Kidney epithelial cell (primary cell): Measurements from ENCODE around the gene ZNF774. TPM values are rescaled to one million over a fixed set of nuclear protein-coding genes. Genes with fewer than 3 reads are reported as not detected.

Experiments
- DNase-seq: peaks from one replicate; pipeline ENCODE4 v3.0.0-alpha.2; 2010; ENCODE audit warnings: low read depth
- H3K27me3 ChIP-seq: 2 replicates; pipeline ENCODE4 v1.6.0; 2011; ENCODE audit warnings: low read length; ENCODE audit not compliant: control insufficient read depth, insufficient read depth
- H3K36me3 ChIP-seq: 2 replicates; pipeline ENCODE4 v1.5.1; 2011; ENCODE audit warnings: low read length; ENCODE audit not compliant: control insufficient read depth, insufficient read depth
- H3K4me3 ChIP-seq: 2 replicates; pipeline ENCODE4 v1.5.1; 2011; ENCODE audit warnings: low read depth, mild to moderate bottlenecking, control low read depth, low read length
- CTCF ChIP-seq: IDR thresholded peaks from 2 replicates; pipeline ENCODE4 v1.5.1; 2011; ENCODE audit warnings: mild to moderate bottlenecking, moderate library complexity, low read length, control low read depth, inconsistent platforms; ENCODE audit not compliant: insufficient read depth, poor library complexity, severe bottlenecking
- total RNA-seq: library from RNA; depleted of rRNA; stranded (reverse); fragments of >200 nt; gene quantifications from 2 replicates; pipeline ENCODE4 v1.2.3, GENCODE V29; 2015

Gene ZNF774
- total RNA-seq, 1 donor from 2014 or later = 2.0 TPM

- no peak for TF ChIP-seq CTCF
- no peaks in the 10 kb centered on the region for H3K27me3 ChIP-seq
- no peaks in the 10 kb centered on the region for H3K36me3 ChIP-seq
- H3K4me3 ChIP-seq = no peak overlapping the region
- DNase-seq = no peak
These were observed 23.0 kb downstream of the ZNF774 start for GRCh38 chr15:90375071-90375470.

GRCh38 chr15:90376789-90377188, 24.7 kb downstream of the ZNF774 start:
- Histone ChIP-seq H3K4me3 (no peak overlapping the region), H3K27me3 (no peaks in the 10 kb centered on the region), H3K36me3 (no peaks in the 10 kb centered on the region)
- no peak for TF ChIP-seq CTCF
- DNase-seq = no peak

- no peaks in the 10 kb centered on the region for H3K27me3 ChIP-seq
- no peak overlapping the region for H3K4me3 ChIP-seq
- DNase-seq = no peak
- no peaks in the 10 kb centered on the region for H3K36me3 ChIP-seq
- no peak for TF ChIP-seq CTCF
These were observed 27.2 kb downstream of the ZNF774 start for GRCh38 chr15:90379263-90379662.

- no peaks in the 10 kb centered on the region for H3K27me3 ChIP-seq
These were observed 29.4 kb downstream of the ZNF774 start for GRCh38 chr15:90381515-90381914.

GRCh38 chr15:90382320-90382719, 30.2 kb downstream of the ZNF774 start:
- Histone ChIP-seq H3K4me3 (no peak overlapping the region), H3K36me3 (no peaks in the 10 kb centered on the region), H3K27me3 (no peaks in the 10 kb centered on the region)
- no peak for DNase-seq
- no peak for TF ChIP-seq CTCF

More at GRCh38 chr15:90381515-90381914, 29.4 kb downstream of the ZNF774 start:
- no peak overlapping the region for H3K4me3 ChIP-seq
- no peak for TF ChIP-seq CTCF
- H3K36me3 ChIP-seq = no peaks in the 10 kb centered on the region
- no peak for DNase-seq

GRCh38 chr15:90386221-90386620, 34.1 kb downstream of the ZNF774 start:
- no peak for DNase-seq
- Histone ChIP-seq H3K4me3 (no peak overlapping the region), H3K36me3 (no peaks in the 10 kb centered on the region), H3K27me3 (no peaks in the 10 kb centered on the region)
- TF ChIP-seq CTCF = no peak
